Measurements from ENCODE around the gene WDR54.
A peak's percentile ranks its signal among the peaks of the same experiment; 100 is the strongest.
"Not testable (repeated sequence)": the region's sequence is repeated elsewhere in the genome, so short reads cannot be mapped to it uniquely, and the experiment has no call there.

Gene WDR54

GRCh38 chr2:74430502-74430901, 9.0 kb downstream of the WDR54 start:
- no peak for FAIRE-seq

- no peak for FAIRE-seq
These were observed 14.7 kb downstream of the WDR54 start for GRCh38 chr2:74436111-74436805.

DNA sequence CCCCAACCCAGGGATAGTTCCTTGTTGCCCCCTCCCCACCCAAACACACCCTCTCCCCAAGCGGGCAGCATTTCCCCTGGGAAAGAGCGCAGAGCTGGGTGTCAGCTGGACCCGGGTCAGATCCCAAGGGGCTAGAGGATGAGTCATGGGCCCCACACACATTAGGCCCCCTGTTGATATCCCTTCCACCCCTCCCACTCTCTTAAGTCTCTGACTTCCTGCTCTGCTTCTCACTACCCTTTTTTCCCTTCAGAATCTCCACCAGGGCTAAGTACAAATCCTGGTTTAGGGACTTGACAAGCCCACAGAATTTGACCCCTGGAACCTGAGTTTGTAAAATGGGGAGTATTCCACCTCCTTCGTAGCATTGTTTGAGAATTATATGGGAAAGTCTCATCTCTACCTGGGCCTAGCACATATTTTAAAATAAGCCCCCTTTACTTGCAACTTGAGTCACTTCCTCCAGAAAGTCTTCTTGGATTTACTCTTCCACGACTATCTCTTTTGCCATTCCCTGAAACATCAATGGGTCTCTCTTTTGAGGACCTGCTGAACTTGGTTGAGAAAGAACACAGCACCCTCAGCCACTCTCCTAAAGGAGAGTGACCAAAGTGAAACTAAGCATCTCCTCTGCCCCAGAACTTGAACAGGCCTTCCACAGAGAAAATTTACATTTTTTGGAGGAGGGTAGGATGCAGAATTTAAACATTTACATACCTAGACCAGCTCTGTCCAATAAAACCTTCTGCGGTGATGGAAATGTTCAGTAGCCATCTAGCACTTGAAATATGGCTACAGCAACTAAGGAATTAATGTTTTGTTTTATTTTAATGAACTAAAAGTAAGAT, 15.5 kb downstream of the WDR54 start:
- FAIRE-seq, result no peak

GRCh38 chr2:74438248-74438647, 16.7 kb downstream of the WDR54 start:
- FAIRE-seq, result no peak

- no peak for FAIRE-seq
These were observed 17.8 kb downstream of the WDR54 start for GRCh38 chr2:74439373-74439772.

GRCh38 chr2:74439803-74440377, 18.4 kb downstream of the WDR54 start:
- no peak for FAIRE-seq

DNA sequence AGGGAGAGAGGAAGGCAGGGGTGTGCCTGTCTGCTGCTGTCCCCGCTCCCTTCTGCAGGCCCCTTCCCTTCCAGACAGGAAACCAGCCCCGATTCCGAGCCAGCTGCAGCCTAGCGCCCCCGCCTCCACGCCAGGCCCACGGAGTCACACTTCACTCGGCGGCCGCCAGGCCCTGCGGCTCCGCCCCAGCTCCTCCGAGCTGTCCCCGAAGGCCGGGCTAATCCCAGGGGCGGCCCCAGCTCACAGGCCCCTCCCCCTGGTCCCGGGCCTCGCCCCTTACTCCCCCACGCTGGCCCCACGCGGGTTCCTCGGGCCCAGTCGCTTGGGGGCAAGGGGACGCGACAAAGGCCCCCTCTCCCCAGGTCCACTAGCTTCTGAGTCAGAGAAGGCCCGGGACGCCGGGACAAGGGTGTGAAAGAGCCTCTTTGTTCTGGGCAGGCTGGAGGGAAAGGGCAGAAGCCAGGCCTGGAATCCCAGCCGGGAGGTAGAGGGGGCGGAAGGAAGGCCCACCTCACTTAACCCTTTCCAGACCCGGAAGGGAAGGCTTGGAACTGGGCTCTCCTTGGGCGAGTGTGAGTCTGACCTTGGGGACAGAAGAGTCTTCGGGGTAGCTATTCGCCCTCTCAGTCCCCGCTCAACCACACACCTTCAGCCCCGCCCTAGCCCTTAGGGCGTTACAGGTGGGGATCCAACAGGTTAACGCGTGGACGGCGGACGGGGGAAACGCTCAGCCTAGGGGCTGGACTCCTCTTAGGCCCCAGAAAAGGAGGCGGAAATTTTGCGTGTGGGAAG, 19.0 kb downstream of the WDR54 start:
- no peak for FAIRE-seq

DNA sequence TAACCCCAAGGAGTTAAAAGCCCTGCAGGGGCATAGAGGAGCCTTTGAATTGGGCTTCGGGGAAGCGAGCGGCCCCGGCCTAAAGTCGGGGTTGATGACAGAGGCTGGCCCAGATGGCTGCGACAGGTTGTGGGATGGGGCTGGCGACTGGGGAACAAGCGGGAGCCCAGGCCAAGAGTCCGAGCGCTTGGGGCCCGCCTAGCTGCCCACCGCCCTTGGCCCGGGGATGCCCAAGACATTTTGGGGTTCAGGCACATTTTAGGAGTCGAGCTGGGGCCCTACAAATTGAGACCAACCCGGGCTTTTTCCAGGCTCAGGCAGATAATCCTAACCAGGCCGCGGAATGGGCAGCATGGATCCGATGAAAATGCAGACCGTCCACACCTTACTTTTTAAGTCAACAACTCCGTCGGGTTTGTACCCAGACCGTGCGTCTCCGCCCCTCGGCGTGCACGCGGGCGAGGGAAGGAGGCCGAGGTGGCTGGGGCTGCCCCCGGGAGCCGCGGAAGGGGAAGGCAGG, 19.7 kb downstream of the WDR54 start:
- no peak for FAIRE-seq

DNA sequence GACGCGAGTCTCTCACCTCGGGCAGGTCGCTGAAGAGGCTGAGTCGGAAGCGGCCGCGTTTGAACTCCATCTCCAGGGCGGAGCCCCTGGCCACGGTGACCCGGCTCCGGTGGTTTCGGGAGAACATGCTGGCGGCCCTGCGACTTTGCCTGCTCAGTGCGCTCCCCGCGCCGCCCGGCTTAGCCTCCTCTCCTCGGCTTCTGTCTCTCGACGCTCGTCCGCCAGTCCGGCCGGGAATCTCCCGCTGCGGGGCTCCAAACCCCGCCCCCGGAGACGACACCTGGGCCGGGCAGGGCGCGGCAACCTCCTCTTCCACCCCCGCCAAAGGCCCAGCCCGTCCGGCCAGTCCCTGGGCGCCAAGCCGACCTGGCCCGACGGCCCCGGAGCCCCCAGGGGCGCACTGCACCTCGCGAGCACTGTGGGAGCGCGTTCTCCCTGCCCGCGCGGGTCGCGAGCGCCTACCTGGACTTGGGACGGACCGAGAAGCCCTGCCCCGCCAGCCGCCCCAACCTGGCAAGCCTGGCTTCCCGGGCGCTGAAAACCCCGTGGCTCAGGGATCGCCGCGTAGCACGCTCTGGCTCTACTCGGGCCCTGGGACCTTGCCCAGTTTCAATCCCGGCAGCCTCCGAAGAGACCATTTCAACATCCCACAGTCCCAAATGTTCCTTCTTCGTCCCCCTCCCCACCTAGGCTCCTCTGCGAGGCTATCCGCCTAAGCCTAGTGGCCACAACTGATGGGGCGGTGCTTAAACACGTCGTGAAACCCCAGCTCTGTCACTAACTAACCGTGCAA, 20.4 kb downstream of the WDR54 start, which contains the start of gene RTKN:
RTKN (minus strand) TSS at position 248 of the 793 bp plus-strand sequence; CDS start at position 127, 121 bp downstream.
- no peak for FAIRE-seq

GRCh38 chr2:74442483-74443297, 21.2 kb downstream of the WDR54 start:
- not testable (repeated sequence) for FAIRE-seq

DNA sequence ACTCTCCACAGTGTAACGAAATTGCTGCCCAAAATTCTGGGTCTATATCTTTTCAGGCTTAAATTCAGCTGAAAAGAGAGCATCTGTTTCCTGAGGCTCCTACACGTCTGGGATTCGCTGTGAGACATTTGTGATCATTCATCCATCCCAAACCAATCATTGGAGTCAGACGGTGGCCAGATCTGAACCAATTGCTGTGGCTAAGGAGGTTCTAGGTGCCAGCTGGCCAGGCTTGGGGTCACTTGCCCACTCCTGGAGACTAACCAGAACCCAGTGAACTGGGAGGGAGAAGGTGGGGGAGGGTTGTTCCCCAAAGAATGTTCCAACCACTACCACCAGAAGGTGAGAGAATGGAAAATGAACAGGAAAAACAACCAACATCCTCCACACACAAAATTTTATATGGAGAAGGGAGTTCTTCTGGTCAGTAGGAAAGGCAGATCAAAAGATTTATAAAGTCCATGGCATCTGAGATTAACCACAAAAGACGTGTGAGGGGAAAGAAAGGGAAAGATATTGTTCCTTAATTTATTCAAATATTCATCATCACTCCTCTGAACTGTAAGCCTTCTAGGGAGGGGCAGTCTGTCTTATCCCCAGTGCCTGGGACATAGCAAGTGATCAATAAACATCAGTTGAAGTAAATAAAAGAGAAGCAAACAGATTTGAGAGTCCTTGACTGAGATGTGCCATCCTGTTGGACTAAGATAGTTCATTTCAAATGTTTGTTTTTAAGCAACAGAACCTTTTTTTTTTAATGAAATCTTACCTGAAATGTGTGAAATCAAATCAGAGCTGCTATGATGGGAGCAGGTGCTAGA, 23.2 kb downstream of the WDR54 start:
- no peak for FAIRE-seq

DNA sequence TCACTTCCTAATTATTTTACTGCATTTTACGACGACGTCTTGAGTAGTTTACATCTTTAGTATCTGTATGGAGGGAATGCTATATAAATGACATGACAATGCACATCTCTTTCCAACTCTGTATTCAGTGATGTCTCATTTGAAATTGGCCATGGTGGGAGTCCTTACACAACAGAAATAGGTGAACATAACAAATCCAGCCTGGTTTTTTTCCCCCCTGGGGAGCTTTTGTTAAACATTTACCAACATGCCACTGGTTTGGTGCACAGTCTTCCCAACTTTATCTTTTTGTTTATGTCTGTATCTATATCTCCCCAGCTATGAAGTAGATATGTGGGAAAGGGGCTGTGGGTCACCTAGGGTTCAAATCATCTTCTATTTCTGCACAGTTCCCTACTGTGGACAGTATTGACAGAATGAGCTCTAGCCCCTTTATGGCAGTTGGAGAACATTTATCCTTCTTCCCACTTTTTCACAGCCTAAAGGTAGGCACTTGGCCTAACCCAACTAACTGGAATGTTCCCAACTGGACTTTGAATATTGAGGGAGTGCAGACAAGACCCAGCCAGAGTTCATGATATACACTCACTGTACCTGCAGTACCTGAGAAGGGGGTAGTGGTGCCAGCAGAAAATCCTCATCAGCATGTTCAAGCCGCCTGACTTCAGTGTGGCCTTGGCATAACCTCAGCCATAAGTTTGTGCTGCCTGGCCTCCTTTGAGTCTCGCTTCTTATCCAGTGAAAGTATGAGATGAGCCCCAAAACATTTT, 25.9 kb downstream of the WDR54 start:
- FAIRE-seq, result no peak

GRCh38 chr2:74448771-74449170, 27.2 kb downstream of the WDR54 start:
- no peak for FAIRE-seq

GRCh38 chr2:74450570-74451190, 29.1 kb downstream of the WDR54 start:
- FAIRE-seq, result no peak

GRCh38 chr2:74454654-74455511, 33.4 kb downstream of the WDR54 start, which contains the start of gene INO80B:
Gene INO80B (plus strand): TSS chr2:74455087. CDS start chr2:74455117, 30 bp downstream.
- FAIRE-seq, result peak; percentile 94

DNA sequence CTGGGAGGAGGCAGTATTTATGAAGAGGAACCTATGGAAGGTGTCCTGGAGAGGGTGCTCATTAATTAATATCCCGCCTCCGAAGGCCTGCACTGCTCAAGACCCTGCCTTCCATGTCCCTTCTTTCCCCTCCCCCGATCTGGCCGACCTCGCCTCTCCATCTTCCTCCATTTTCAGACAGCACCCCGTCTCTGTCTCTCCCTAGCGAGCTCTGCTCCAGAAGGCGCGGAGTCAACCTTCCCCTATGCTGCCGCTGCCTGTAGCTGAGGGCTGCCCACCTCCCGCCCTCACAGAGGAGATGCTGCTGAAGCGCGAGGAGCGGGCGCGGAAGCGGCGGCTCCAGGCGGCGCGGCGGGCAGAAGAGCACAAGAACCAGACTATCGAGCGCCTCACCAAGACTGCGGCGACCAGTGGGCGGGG, 35.6 kb downstream of the WDR54 start:
- FAIRE-seq, result no peak

GRCh38 chr2:74457549-74458131, 36.1 kb downstream of the WDR54 start:
- FAIRE-seq, result no peak
